A673 (cell line): Measurements from ENCODE around the gene TMEM132C. TPM values are rescaled to one million over a fixed set of nuclear protein-coding genes. Genes with fewer than 3 reads are reported as not detected.

Source experiments
- BruUV-seq: library from RNA; stranded (reverse); fragments of 400-500 nt; replicated peaks from 2 replicates; lab custom pipeline; 2021; lab: Mats Ljungman, UMichigan
- CTCF ChIA-PET: fragments of 300-600 bp; sonication (Branson Sonifier 250); formaldehyde crosslinking; loops from one replicate; lab custom pipeline; 2022; ENCODE audit warnings: antibody characterized with exemption; lab: Charles Lee
- POLR2A ChIA-PET: fragments of 300-600 bp; sonication (Branson Sonifier 250); formaldehyde crosslinking; loops from one replicate; lab custom pipeline; 2022; ENCODE audit warnings: antibody characterized with exemption; ENCODE audit not compliant: low non-redundant PET; lab: Charles Lee
- DNase-seq: peaks from one replicate; pipeline ENCODE4 v3.0.0-alpha.2; 2015; ENCODE audit warnings: low spot score
- H3K27ac ChIP-seq: fragments of 200-600 bp; sonication (generic); 2 replicates; pipeline ENCODE4 v1.5.1; 2016; ENCODE audit warnings: mixed run types, low read depth, mild to moderate bottlenecking, mixed read lengths, antibody characterized with exemption, low read length; ENCODE audit not compliant: poor library complexity, severe bottlenecking
- H3K27me3 ChIP-seq: fragments of 200-600 bp; sonication (generic); replicated peaks from 2 replicates; pipeline ENCODE4 v1.6.1; 2017; ENCODE audit warnings: mixed run types, low read depth, mild to moderate bottlenecking, mixed read lengths, antibody characterized with exemption, low read length; ENCODE audit not compliant: insufficient read depth, poor library complexity
- H3K36me3 ChIP-seq: fragments of 200-600 bp; sonication (generic); 2 replicates; pipeline ENCODE4 v1.6.1; 2016; ENCODE audit warnings: mixed run types, mild to moderate bottlenecking, mixed read lengths, antibody characterized with exemption, low read length; ENCODE audit not compliant: insufficient read depth, poor library complexity, severe bottlenecking
- H3K4me1 ChIP-seq: fragments of 200-600 bp; sonication (generic); 2 replicates; pipeline ENCODE4 v1.6.1; 2017; ENCODE audit warnings: mixed run types, mild to moderate bottlenecking, mixed read lengths, antibody characterized with exemption, low read length; ENCODE audit not compliant: insufficient read depth, poor library complexity, severe bottlenecking
- H3K4me3 ChIP-seq: fragments of 200-600 bp; sonication (generic); 2 replicates; pipeline ENCODE4 v1.5.1; 2016; ENCODE audit warnings: low read depth, mixed run types, mild to moderate bottlenecking, mixed read lengths, low read length; ENCODE audit not compliant: poor library complexity, severe bottlenecking
- H3K9me3 ChIP-seq: fragments of 200-600 bp; sonication (generic); 2 replicates; pipeline ENCODE4 v1.6.1; 2016; ENCODE audit warnings: mixed run types, low read depth, mild to moderate bottlenecking, mixed read lengths, antibody characterized with exemption, low read length; ENCODE audit not compliant: poor library complexity, severe bottlenecking
- EZH2 ChIP-seq: fragments of 200-600 bp; sonication (generic); IDR thresholded peaks from 2 replicates; pipeline ENCODE4 v1.6.1; 2017; ENCODE audit warnings: borderline replicate concordance, low read depth, mild to moderate bottlenecking, mixed read lengths, antibody characterized with exemption, low read length; ENCODE audit not compliant: poor library complexity, severe bottlenecking
- intact Hi-C: fragments of 100-400 bp; cut with micrococcal nuclease; formaldehyde crosslinking; loops from one replicate; pipeline ENCODE4 v1.10.0; 2022; ENCODE audit not compliant: unreplicated experiment
- total RNA-seq: library from RNA; stranded (reverse); gene quantifications from 2 replicates; pipeline ENCODE4 v1.2.3, GENCODE V29; 2021
- TF ChIP-seq, protein P1 (sequence below): fragments of 300-800, 200-600 bp; sonication (generic); conservative IDR thresholded peaks from 2 replicates; pipeline ENCODE4 v1.5.1; 2017; ENCODE audit warnings: low read depth, mild to moderate bottlenecking, antibody characterized with exemption, low read length, moderate library complexity, mixed read lengths

TMEM132C gene
- total RNA-seq, 1 experiment from 2014 or later = not detected

GRCh38 chr12:128316973-128317526 lies 50.1 kb downstream of the TMEM132C start:
- peaks cover 3% of the 10 kb centered on the region for H3K27me3 ChIP-seq
- ChIA-PET POLR2A (no interaction called here), CTCF (no interaction called here)
- no peak for DNase-seq
- H3K36me3 ChIP-seq = no peaks in the 10 kb centered on the region
- BruUV-seq = no TSS peak
- H3K9me3 ChIP-seq = no peaks in the 10 kb centered on the region
- no peaks in the 10 kb centered on the region for H3K4me1 ChIP-seq
- TF ChIP-seq, protein P1, sequence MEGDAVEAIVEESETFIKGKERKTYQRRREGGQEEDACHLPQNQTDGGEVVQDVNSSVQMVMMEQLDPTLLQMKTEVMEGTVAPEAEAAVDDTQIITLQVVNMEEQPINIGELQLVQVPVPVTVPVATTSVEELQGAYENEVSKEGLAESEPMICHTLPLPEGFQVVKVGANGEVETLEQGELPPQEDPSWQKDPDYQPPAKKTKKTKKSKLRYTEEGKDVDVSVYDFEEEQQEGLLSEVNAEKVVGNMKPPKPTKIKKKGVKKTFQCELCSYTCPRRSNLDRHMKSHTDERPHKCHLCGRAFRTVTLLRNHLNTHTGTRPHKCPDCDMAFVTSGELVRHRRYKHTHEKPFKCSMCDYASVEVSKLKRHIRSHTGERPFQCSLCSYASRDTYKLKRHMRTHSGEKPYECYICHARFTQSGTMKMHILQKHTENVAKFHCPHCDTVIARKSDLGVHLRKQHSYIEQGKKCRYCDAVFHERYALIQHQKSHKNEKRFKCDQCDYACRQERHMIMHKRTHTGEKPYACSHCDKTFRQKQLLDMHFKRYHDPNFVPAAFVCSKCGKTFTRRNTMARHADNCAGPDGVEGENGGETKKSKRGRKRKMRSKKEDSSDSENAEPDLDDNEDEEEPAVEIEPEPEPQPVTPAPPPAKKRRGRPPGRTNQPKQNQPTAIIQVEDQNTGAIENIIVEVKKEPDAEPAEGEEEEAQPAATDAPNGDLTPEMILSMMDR = no peak
- TF ChIP-seq EZH2 = no peak
- H3K4me3 ChIP-seq = no peak overlapping the region
- no peak overlapping the region for H3K27ac ChIP-seq
- intact Hi-C loops = no loop called here

- no TSS peak for BruUV-seq
- no peak overlapping the region for H3K4me3 ChIP-seq
- TF ChIP-seq EZH2 = no peak
- TF ChIP-seq, protein P1 = no peak
- no peaks in the 10 kb centered on the region for H3K36me3 ChIP-seq
- POLR2A ChIA-PET = no interaction called here
- H3K27me3 ChIP-seq = peaks cover 3% of the 10 kb centered on the region
- no peaks in the 10 kb centered on the region for H3K4me1 ChIP-seq
- CTCF ChIA-PET = no interaction called here
- no peak overlapping the region for H3K27ac ChIP-seq
- no peak for DNase-seq
- no peaks in the 10 kb centered on the region for H3K9me3 ChIP-seq
- intact Hi-C loops = no loop called here
Observed at GRCh38 chr12:128318341-128318740, 51.4 kb downstream of the TMEM132C start.

DNA sequence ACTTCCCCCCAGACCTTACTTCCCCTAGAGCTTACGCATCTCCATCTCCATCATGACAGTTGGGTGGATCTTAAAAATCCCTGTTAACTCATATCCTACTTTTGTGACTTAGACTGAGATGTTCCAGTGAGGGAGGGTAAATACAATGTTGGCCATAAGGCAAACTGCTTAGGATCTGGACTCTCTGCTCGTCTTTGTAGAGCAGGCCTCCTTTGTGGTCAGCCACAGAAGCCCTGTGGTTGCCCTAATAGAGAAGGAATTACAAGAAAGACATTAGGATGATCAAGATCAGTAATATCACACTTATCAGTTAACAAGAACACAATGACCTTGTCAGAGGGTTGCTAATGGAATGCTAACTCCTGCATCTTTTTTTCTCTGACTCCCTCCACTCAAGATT lies 52.0 kb downstream of the TMEM132C start:
- BruUV-seq = no TSS peak
- Histone ChIP-seq H3K4me3 (no peak overlapping the region), H3K4me1 (no peaks in the 10 kb centered on the region), H3K36me3 (no peaks in the 10 kb centered on the region), H3K27me3 (peaks cover 3% of the 10 kb centered on the region), H3K27ac (no peak overlapping the region), H3K9me3 (no peaks in the 10 kb centered on the region)
- ChIA-PET CTCF (no interaction called here), POLR2A (no interaction called here)
- DNase-seq = no peak
- no peak for TF ChIP-seq EZH2
- TF ChIP-seq, protein P1 = no peak
- intact Hi-C loops = no loop called here
